Activated CD8-positive, alpha-beta T cell treated with anti-CD3 and anti-CD28 coated beads, Interleukin-2, amount 10 ng/mL, durations not matched to agents 7 days and 5 days (primary cell): Measurements from ENCODE around the gene TUBA4B. TPM values are rescaled to one million over a fixed set of nuclear protein-coding genes. Genes with fewer than 3 reads are reported as not detected.
"Not testable (repeated sequence)": the region's sequence is repeated elsewhere in the genome, so short reads cannot be mapped to it uniquely, and the experiment has no call there.

ENCODE experiments used
- ATAC-seq: fragments of 150-1000 bp; cut with Tn5 transposase; one replicate; pipeline ENCODE4 v1.10.0; 2021; ENCODE audit warnings: moderate library complexity
- CTCF ChIA-PET: fragments of 350-600 bp; sonication (Branson Sonifier 250); formaldehyde crosslinking; loops from one replicate; lab custom pipeline; 2021; ENCODE audit warnings: antibody characterized with exemption; lab: Charles Lee
- POLR2A ChIA-PET: fragments of 350-600 bp; sonication (Branson Sonifier 250); formaldehyde crosslinking; loops from one replicate; lab custom pipeline; 2021; ENCODE audit warnings: antibody characterized with exemption; lab: Charles Lee
- DNase-seq: peaks from one replicate; pipeline ENCODE4 v3.0.0-alpha.2; 2020
- H3K27ac Mint-ChIP-seq: one replicate; pipeline ENCODE4 v1.8.0; 2021; ENCODE audit warnings: mild to moderate bottlenecking, mixed read lengths
- H3K27me3 Mint-ChIP-seq: one replicate; pipeline ENCODE4 v1.8.0; 2021; ENCODE audit warnings: low read depth, mixed read lengths
- H3K36me3 Mint-ChIP-seq: one replicate; pipeline ENCODE4 v1.8.0; 2021; ENCODE audit warnings: low read depth, mixed read lengths
- H3K4me1 Mint-ChIP-seq: one replicate; pipeline ENCODE4 v1.8.0; 2021; ENCODE audit warnings: low read depth, mixed read lengths
- H3K4me3 Mint-ChIP-seq: one replicate; pipeline ENCODE4 v1.8.0; 2021; ENCODE audit warnings: mild to moderate bottlenecking, mixed read lengths
- H3K9me3 Mint-ChIP-seq: one replicate; pipeline ENCODE4 v1.8.0; 2022; ENCODE audit warnings: mixed read lengths; ENCODE audit not compliant: insufficient read depth
- microRNA-seq: library from miRNA; unstranded; fragments of <30 nt; microRNA quantifications from one replicate; pipeline ENCODE4 v1.2.0, GENCODE V29; 2022
- total RNA-seq, 2 experiments: library from RNA; stranded (reverse); gene quantifications; one replicate each; pipeline ENCODE4 v1.2.3, GENCODE V29; 2021

The TUBA4B gene
- total RNA-seq, 2 experiments from 2014 or later = not detected

DNA sequence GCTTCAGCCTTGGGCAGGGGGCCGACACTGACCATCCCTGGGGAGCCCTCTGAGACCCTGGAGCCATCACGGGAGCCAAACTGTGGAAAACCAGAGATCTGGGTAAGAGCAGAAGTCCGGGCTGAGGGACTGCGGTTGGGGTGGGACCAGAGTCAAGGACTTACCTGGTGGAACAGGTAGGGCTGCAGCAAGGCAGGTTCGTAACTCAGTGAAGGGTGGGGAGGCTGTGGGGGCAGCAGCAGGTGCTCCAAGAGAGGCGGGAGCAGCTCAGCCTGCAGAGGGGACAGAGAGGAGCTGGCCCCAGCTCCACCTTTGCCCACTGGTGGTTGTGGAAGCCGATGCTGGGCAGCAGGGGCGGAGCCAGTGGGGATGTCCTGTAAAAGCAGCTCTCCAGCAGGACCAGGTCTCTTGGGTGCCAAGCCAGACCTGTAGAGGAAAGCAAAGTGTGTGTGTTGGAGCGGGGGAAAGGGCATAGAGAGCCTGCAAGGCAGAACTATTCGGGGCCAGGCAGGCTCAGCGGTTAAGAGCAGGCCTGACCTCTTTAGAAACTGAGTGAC, 49.4 kb downstream of the TUBA4B start:
- peaks cover 45% of the 10 kb centered on the region for H3K27me3 Mint-ChIP-seq
- POLR2A ChIA-PET = no interaction called here

DNA sequence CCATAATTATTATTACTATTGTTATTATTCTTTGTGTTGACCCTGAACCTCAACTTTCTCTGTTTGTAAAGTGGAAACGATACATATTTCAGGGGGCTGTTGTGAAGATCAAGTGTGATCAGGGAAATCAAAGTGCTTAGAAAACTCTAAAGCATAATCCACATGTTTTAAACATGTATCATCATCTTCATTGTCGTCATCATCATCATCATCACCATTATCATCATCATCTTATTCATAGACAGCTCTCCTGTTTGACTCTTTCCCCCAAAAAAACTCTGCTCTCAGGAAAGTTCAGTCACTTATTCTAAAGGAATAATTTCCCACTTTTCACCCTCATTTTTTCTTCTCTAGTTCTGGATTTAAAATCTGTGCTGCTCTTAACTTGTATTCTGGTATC, 51.2 kb downstream of the TUBA4B start:
- ChIA-PET POLR2A (interaction anchor here (0.7 kb wide), 1 partner anchor 14 kb away, joined by 3 read pairs; no protein-coding TSS in a partner anchor), CTCF (interaction anchor here (0.9 to 3.8 kb wide), 2 partner anchors 9 to 49 kb away, joined by 3 to 24 read pairs; no protein-coding TSS in a partner anchor)
- no peaks in the 10 kb centered on the region for H3K4me1 Mint-ChIP-seq
- no peak overlapping the region for H3K27ac Mint-ChIP-seq
- H3K4me3 Mint-ChIP-seq = no peak overlapping the region
- H3K27me3 Mint-ChIP-seq = peaks cover 49% of the 10 kb centered on the region
- H3K9me3 Mint-ChIP-seq = no peaks in the 10 kb centered on the region
- DNase-seq = no peak
- ATAC-seq = no peak
- no peaks in the 10 kb centered on the region for H3K36me3 Mint-ChIP-seq

More for the DNA sequence above, 49.4 kb downstream of the TUBA4B start:
- CTCF ChIA-PET = interaction anchor here (3.8 kb wide), 1 partner anchor 7 kb away, joined by 24 read pairs; no protein-coding TSS in a partner anchor
- Mint-ChIP-seq H3K4me1 (peaks cover 9% of the 10 kb centered on the region), H3K4me3 (no peak overlapping the region), H3K27ac (no peak overlapping the region), H3K36me3 (no peaks in the 10 kb centered on the region), H3K9me3 (no peaks in the 10 kb centered on the region)
- no peak for ATAC-seq
- no peak for DNase-seq

DNA sequence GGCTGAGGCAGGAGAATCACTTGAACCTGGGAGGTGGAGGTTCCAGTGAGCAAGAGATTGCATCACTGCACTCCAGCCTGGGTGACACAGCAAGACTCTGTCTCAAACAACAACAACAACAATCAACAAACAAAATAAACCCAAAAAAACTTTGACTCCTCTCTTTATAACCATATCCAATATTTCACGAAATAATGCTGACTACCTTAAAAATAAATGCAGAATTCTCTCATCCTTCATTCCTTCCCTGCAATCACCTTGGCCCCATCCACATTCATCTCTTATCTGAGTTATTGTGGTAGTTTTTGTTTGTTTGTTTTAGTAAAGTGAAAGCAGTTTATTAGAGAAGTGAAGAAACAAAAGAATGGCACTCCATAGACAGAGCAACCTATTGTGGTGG, 53.0 kb downstream of the TUBA4B start:
- POLR2A ChIA-PET = no interaction called here

DNA sequence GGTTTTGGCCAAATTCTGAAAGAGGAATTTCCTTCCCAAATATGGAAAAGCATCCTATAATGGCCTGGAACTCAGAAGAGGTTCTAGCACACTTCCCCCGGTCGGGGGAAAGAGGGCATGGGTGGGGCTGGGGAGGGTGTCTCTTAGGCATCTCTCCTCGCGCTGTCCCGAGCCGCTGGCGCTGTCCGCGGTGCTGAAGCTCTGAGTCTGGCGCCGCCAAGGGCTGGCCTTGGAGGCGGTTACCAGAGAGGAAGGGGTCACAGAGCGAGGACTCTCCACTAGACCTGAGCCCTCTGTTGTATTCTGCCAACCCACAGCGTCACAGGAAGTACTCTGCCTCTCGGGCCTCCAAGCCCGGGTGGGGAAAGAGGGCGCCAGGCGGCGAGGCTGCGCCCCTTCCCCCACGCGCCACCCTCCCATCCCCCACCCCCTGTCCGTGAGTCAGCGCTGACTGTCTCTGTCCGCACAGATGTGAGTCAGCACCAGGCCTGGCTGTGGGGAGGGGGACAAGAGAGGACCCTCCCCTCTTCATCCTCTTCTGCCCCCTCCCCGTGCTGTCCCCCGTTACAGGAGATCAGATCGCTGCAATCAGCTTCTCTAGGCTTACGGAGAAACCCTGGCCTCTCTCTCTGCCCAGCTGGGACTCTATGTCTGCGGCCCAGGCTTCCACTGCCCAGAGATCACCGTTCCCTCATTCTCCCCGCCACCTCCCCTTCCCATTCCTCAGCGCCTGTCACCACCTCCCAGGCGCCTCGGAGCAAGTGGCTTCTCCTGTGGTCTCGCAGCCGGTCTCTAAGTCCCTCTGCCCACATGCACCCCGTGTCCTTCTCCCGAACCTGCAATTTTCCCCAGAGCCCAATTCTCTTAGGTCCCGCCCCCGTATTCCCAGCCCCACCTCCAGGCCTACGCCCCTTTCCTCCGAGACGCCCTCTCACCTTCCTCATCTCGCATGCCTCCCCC, 55.4 kb downstream of the TUBA4B start:
- no peaks in the 10 kb centered on the region for H3K9me3 Mint-ChIP-seq
- DNase-seq = peak; percentile 83
- no peak overlapping the region for H3K27ac Mint-ChIP-seq
- no peak overlapping the region for H3K4me3 Mint-ChIP-seq
- ChIA-PET CTCF (interaction anchor here (1.0 to 1.5 kb wide), 2 partner anchors 13 to 30 kb away, joined by 3 to 5 read pairs; partner anchors contain the start of gene DNAJB2), POLR2A (no interaction called here)
- no peaks in the 10 kb centered on the region for H3K36me3 Mint-ChIP-seq
- no peaks in the 10 kb centered on the region for H3K4me1 Mint-ChIP-seq
- H3K27me3 Mint-ChIP-seq = peaks cover 41% of the 10 kb centered on the region
- peak; percentile 96 for ATAC-seq

More for the DNA sequence above, 53.0 kb downstream of the TUBA4B start:
- Mint-ChIP-seq H3K4me3 (no peak overlapping the region), H3K27ac (no peak overlapping the region), H3K4me1 (no peaks in the 10 kb centered on the region), H3K27me3 (peaks cover 56% of the 10 kb centered on the region), H3K36me3 (no peaks in the 10 kb centered on the region), H3K9me3 (no peaks in the 10 kb centered on the region)
- DNase-seq (no peak), ATAC-seq (no peak)
- CTCF ChIA-PET = interaction anchor here (3.8 kb wide), 1 partner anchor 11 kb away, joined by 24 read pairs; no protein-coding TSS in a partner anchor

DNA sequence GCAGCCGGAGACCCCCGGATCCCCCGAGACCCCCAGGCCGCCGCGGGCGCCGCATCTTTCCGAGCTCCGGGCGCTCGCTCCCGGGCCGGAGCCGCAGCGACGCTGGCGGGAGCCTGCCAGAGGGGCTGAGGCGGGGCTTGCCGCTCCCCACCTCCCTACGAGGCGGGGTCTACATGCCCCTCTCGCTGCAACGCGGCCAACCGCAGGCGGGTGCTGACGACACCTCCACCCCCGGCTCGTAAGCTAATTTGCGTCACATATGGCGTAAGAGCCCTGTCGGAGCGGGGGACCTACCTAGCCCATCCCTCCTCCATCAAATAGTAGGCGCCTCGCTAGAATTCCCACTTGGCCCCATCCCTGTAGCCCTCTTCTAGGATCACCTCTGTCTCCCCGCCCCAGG, 56.2 kb downstream of the TUBA4B start, which contains the start of gene PTPRN:
PTPRN (minus strand) TSS at position 124 of the 400 bp plus-strand sequence; CDS start at position 55, 69 bp downstream.
- ChIA-PET CTCF (interaction anchor here (0.7 to 1.5 kb wide), 4 partner anchors 12 to 30 kb away, joined by 3 to 8 read pairs (median 4); partner anchors contain the start of gene DNAJB2), POLR2A (no interaction called here)
- H3K27ac Mint-ChIP-seq = no peak within 1 kb of the TSS
- no peak for ATAC-seq
- no peak for DNase-seq
- no peaks in the 10 kb centered on the region for H3K4me1 Mint-ChIP-seq
- no peak within 1 kb of the TSS for H3K4me3 Mint-ChIP-seq
- peaks cover 37% of the 10 kb centered on the region for H3K27me3 Mint-ChIP-seq
- H3K36me3 Mint-ChIP-seq = no peaks in the 10 kb centered on the region
- H3K9me3 Mint-ChIP-seq = no peaks in the 10 kb centered on the region

DNA sequence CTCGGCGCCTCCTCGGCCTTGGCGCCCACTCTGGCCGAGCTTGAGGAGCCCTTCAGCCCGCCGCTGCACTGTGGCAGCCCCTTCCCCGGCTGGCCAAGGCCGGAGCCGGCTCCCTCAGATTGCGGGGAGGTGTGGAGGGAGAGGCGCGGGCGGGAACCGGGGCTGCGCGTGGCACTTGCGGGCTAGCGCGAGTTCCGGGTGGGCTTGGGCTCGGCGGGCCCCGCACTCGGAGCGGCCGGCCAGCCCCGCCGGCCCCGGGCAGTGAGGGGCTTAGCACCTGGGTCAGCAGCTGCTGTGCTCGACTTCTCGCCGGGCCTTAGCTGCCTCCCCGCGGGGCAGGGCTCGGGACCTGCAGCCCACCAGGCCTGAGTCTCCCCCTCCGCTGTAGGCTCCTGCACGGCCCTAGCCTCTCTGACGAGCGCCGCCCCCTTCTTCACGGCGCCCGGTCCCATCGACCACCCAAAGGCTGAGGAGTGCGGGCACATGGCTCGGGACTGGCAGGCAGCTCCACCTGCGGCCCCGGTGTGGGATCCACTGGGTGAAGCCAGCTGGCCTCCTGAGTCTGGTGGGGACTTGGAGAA, 59.7 kb downstream of the TUBA4B start:
- H3K27ac Mint-ChIP-seq, H3K36me3 Mint-ChIP-seq, ATAC-seq, H3K9me3 Mint-ChIP-seq, POLR2A ChIA-PET, H3K4me1 Mint-ChIP-seq, H3K4me3 Mint-ChIP-seq, DNase-seq: not testable (repeated sequence)
- H3K27me3 Mint-ChIP-seq = peaks cover 14% of the 10 kb centered on the region
- CTCF ChIA-PET = interaction anchor here (1.2 to 2.4 kb wide), 3 partner anchors 12 to 39 kb away, joined by 3 to 10 read pairs (median 5); no protein-coding TSS in a partner anchor

DNA sequence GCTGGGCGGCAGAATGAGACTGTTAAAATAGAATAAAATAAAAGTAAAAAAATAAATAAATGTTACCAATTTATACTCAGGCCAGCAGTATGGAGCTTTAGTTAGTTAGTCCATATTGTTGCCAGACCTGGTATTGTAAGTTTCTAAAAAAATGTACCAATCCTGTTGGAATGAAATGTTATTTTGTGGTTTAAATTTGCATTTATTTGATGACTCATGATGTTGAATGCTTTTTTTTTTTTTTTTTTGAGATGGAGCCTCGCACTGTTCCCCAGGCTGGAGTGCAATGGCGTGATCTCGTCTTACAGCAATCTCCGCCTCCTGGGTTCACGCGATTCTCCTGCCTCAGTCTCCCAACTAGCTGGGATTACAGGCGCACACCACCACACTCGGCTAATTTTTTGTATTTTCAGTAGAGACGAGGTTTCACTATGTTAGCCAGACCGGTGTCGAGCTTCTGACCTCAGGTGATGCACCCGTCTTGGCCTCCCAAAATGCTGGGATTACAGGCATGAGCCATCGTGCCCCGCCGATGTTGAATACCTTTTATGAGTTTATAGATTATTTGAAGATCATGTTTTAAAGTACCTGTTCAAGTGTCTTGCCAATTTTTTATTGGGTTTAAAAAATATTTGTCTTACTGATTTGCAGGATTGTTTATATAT, 61.9 kb downstream of the TUBA4B start:
- Mint-ChIP-seq H3K9me3 (no peaks in the 10 kb centered on the region), H3K27me3 (peaks cover 4% of the 10 kb centered on the region), H3K4me3 (no peak overlapping the region), H3K27ac (no peak overlapping the region), H3K4me1 (no peaks in the 10 kb centered on the region), H3K36me3 (no peaks in the 10 kb centered on the region)
- ChIA-PET CTCF (interaction anchor here (1.1 kb wide), 1 partner anchor 16 kb away, joined by 4 read pairs; no protein-coding TSS in a partner anchor), POLR2A (no interaction called here)
- no peak for ATAC-seq
- no peak for DNase-seq

Small RNA genes lying within 50 kb of the gene (microRNA-seq; reads per million reads assigned to microRNA genes)
- gene MIR153-1 = not detected

Other genes with a start within 250 kb of the TUBA4B start
- gene CFAP65, start 211.7 kb upstream of the TUBA4B start, total RNA-seq = not detected
- not detected for gene IHH, start 192.3 kb upstream of the TUBA4B start, total RNA-seq
- gene NHEJ1, start 92.4 kb upstream of the TUBA4B start, total RNA-seq = 10 to 100 TPM; 19.1 to 23.1 TPM
- gene SLC23A3, start 83.2 kb upstream of the TUBA4B start, total RNA-seq = 1 to 10 TPM; 2.0 to 2.2 TPM
- gene CNPPD1, start 76.3 kb upstream of the TUBA4B start, total RNA-seq = 10 to 100 TPM; 75.1 to 81.4 TPM
- 100 to 1,000 TPM; 104 to 111 TPM for gene RETREG2, start 75.0 kb upstream of the TUBA4B start, total RNA-seq
- 10 to 100 TPM; 57.0 to 59.5 TPM for gene ZFAND2B, start 46.5 kb upstream of the TUBA4B start, total RNA-seq
- gene ABCB6, start 34.3 kb upstream of the TUBA4B start, total RNA-seq = 10 to 100 TPM; 11.6 to 11.9 TPM
- 10 to 100 TPM; 51.7 to 53.8 TPM for gene ATG9A, start 23.6 kb upstream of the TUBA4B start, total RNA-seq
- gene ANKZF1, start 23.4 kb upstream of the TUBA4B start, total RNA-seq = 100 to 1,000 TPM; 106 to 114 TPM
- 1 to 10 TPM; 3.4 to 4.0 TPM for gene GLB1L, start 7.8 kb upstream of the TUBA4B start, total RNA-seq
- 10 to 100 TPM; 31.2 to 31.5 TPM for gene STK16, start 7.8 kb upstream of the TUBA4B start, total RNA-seq
- gene TUBA4A, start 675 bp downstream of the TUBA4B start, total RNA-seq = 100 to 1,000 TPM; 286 to 292 TPM
- 10 to 100 TPM; 43.5 to 51.1 TPM for gene DNAJB2, start 26.1 kb downstream of the TUBA4B start, total RNA-seq
- under 1 TPM in 1 of 2 experiments, not detected in 1; 0.16 TPM for gene PTPRN, start 56.2 kb downstream of the TUBA4B start, total RNA-seq
- gene RESP18, start 79.5 kb downstream of the TUBA4B start, total RNA-seq = not detected
- gene DNPEP, start 134.7 kb downstream of the TUBA4B start, total RNA-seq = 10 to 100 TPM; 58.1 to 59.7 TPM
- gene DES, start 165.1 kb downstream of the TUBA4B start, total RNA-seq = not detected
- gene SPEG, start 181.6 kb downstream of the TUBA4B start, total RNA-seq = 10 to 100 TPM; 10.8 to 11.6 TPM
- 10 to 100 TPM; 37.8 to 41.2 TPM for gene GMPPA, start 245.6 kb downstream of the TUBA4B start, total RNA-seq